Caco-2 (cell line): Measurements from ENCODE around the gene ZNF664. TPM values are rescaled to one million over a fixed set of nuclear protein-coding genes. Genes with fewer than 3 reads are reported as not detected.

Experiments used
- BruUV-seq: library from RNA; stranded (reverse); fragments of 400-500 nt; replicated peaks from 2 replicates; lab custom pipeline; 2021; lab: Mats Ljungman, UMichigan
- CTCF ChIA-PET: fragments of 300-600 bp; sonication (Branson Sonifier 250); formaldehyde crosslinking; loops from one replicate; lab custom pipeline; 2022; ENCODE audit warnings: antibody characterized with exemption; lab: Charles Lee
- POLR2A ChIA-PET: fragments of 300-600 bp; sonication (Branson Sonifier 250); formaldehyde crosslinking; loops from one replicate; lab custom pipeline; 2022; ENCODE audit warnings: antibody characterized with exemption; lab: Charles Lee
- DNase-seq, 2 experiments: peaks; one replicate each; pipeline versions ENCODE4 v3.0.0 to v3.0.0-alpha.2; 2020 to 2022
- H3K27me3 ChIP-seq: replicated peaks from 2 replicates; pipeline ENCODE4 v1.6.0; 2011; ENCODE audit warnings: low read length; ENCODE audit not compliant: control insufficient read depth, insufficient read depth
- H3K36me3 ChIP-seq: 2 replicates; pipeline ENCODE4 v1.5.1; 2011; ENCODE audit warnings: low read length; ENCODE audit not compliant: control insufficient read depth, insufficient read depth
- H3K4me1 ChIP-seq: fragments of 250-450 bp; sonication (Bioruptor Pico); 2 replicates; pipeline ENCODE4 v1.5.1; 2020; ENCODE audit warnings: mild to moderate bottlenecking
- H3K4me3 ChIP-seq: 2 replicates; pipeline ENCODE4 v1.5.1; 2011; ENCODE audit warnings: low read depth, mild to moderate bottlenecking, control low read depth, low read length
- H3K9me3 ChIP-seq: fragments of 250-450 bp; sonication (Bioruptor Pico); 2 replicates; pipeline ENCODE4 v1.5.1; 2020; ENCODE audit warnings: mild to moderate bottlenecking, moderate library complexity
- H3K27ac Mint-ChIP-seq: one replicate; pipeline ENCODE4 v1.8.0; 2022; ENCODE audit warnings: mixed read lengths; ENCODE audit not compliant: unreplicated experiment
- H3K27me3 Mint-ChIP-seq: one replicate; pipeline ENCODE4 v1.8.0; 2022; ENCODE audit warnings: mixed read lengths; ENCODE audit not compliant: insufficient read depth, unreplicated experiment
- H3K36me3 Mint-ChIP-seq: one replicate; pipeline ENCODE4 v1.8.0; 2022; ENCODE audit warnings: mild to moderate bottlenecking, mixed read lengths; ENCODE audit not compliant: insufficient read depth, unreplicated experiment
- H3K4me1 Mint-ChIP-seq: one replicate; pipeline ENCODE4 v1.8.0; 2022; ENCODE audit warnings: low read depth, mixed read lengths; ENCODE audit not compliant: unreplicated experiment
- H3K4me3 Mint-ChIP-seq: one replicate; pipeline ENCODE4 v1.8.0; 2022; ENCODE audit warnings: mild to moderate bottlenecking, moderate library complexity, mixed read lengths; ENCODE audit not compliant: unreplicated experiment
- H3K9me3 Mint-ChIP-seq: one replicate; pipeline ENCODE4 v1.8.0; 2022; ENCODE audit warnings: mixed read lengths; ENCODE audit not compliant: unreplicated experiment
- CTCF ChIP-seq, 2 experiments: fragments of 200-600 bp in 1 of 2; IDR thresholded peaks; 1 replicate in 1 of 2; 2 replicates in 1 of 2; pipeline versions ENCODE4 v1.5.1 to v1.8.0; 2011 to 2022; ENCODE audit warnings: antibody characterized with exemption in 1 of 2, control low read depth in 1 of 2, inconsistent platforms in 1 of 2, low read depth in 1 of 2, low read length in 1 of 2, mild to moderate bottlenecking in 1 of 2, moderate library complexity in 1 of 2; ENCODE audit not compliant: insufficient read depth in 1 of 2, severe bottlenecking in 1 of 2, unreplicated experiment in 1 of 2
- intact Hi-C: fragments of 100-400 bp; cut with micrococcal nuclease; formaldehyde crosslinking; loops from one replicate; pipeline ENCODE4 v1.10.0; 2022; ENCODE audit not compliant: unreplicated experiment
- total RNA-seq: library from RNA; stranded (reverse); gene quantifications from 2 replicates; pipeline ENCODE4 v1.2.3, GENCODE V29; 2022

ZNF664 gene
- total RNA-seq, 1 experiment from 2014 or later, result 117 TPM

- Mint-ChIP-seq H3K36me3 (no peaks in the 10 kb centered on the region), H3K4me1 (peaks cover 21% of the 10 kb centered on the region), H3K27me3 (no peaks in the 10 kb centered on the region), H3K4me3 (no peak overlapping the region), H3K9me3 (no peaks in the 10 kb centered on the region), H3K27ac (no peak overlapping the region)
- peaks cover 10% of the 10 kb centered on the region for H3K4me1 ChIP-seq
- no peaks in the 10 kb centered on the region for H3K9me3 ChIP-seq
- intact Hi-C loops, result no loop called here
- CTCF ChIA-PET, result no interaction called here
- no peaks in the 10 kb centered on the region for H3K27me3 ChIP-seq
- BruUV-seq, result no TSS peak
- TF ChIP-seq CTCF (IDR thresholded peaks at IDR 0.05; ENCODE audit: insufficient read depth in 1 of 2, low read depth in 1 of 2, low read length in 1 of 2, severe bottlenecking in 1 of 2, unreplicated experiment in 1 of 2), result no peak
- POLR2A ChIA-PET, result no interaction called here
- DNase-seq, result no peak
- no peak overlapping the region for H3K4me3 ChIP-seq
- no peaks in the 10 kb centered on the region for H3K36me3 ChIP-seq
These were observed 67.7 kb downstream of the ZNF664 start for GRCh38 chr12:124040737-124041136.

GRCh38 chr12:124041907-124042306 lies 68.9 kb downstream of the ZNF664 start:
- intact Hi-C loops, result no loop called here
- Mint-ChIP-seq H3K9me3 (peaks cover 10% of the 10 kb centered on the region), H3K27me3 (no peaks in the 10 kb centered on the region), H3K36me3 (no peaks in the 10 kb centered on the region), H3K27ac (no peak overlapping the region), H3K4me1 (peaks cover 14% of the 10 kb centered on the region), H3K4me3 (no peak overlapping the region)
- Histone ChIP-seq H3K36me3 (no peaks in the 10 kb centered on the region), H3K4me1 (peaks cover 10% of the 10 kb centered on the region), H3K9me3 (peaks cover 8% of the 10 kb centered on the region; the same call in 1 of the 2 replicates), H3K4me3 (no peak overlapping the region), H3K27me3 (no peaks in the 10 kb centered on the region)
- no TSS peak for BruUV-seq
- DNase-seq, result no peak
- no peak for TF ChIP-seq CTCF (IDR thresholded peaks at IDR 0.05; ENCODE audit: insufficient read depth in 1 of 2, low read depth in 1 of 2, low read length in 1 of 2, severe bottlenecking in 1 of 2, unreplicated experiment in 1 of 2)
- ChIA-PET CTCF (no interaction called here), POLR2A (no interaction called here)

GRCh38 chr12:124044021-124044420 lies 71.0 kb downstream of the ZNF664 start:
- H3K4me1 Mint-ChIP-seq, result peaks cover 11% of the 10 kb centered on the region
- Histone ChIP-seq H3K27me3 (no peaks in the 10 kb centered on the region), H3K4me1 (peaks cover 10% of the 10 kb centered on the region), H3K4me3 (no peak overlapping the region), H3K36me3 (no peaks in the 10 kb centered on the region), H3K9me3 (peaks cover 21% of the 10 kb centered on the region)
- H3K36me3 Mint-ChIP-seq, result no peaks in the 10 kb centered on the region
- H3K27me3 Mint-ChIP-seq, result no peaks in the 10 kb centered on the region
- ChIA-PET POLR2A (no interaction called here), CTCF (interaction anchor here (0.5 to 2.5 kb wide), 4 partner anchors 10 to 278 kb away, joined by 3 to 7 read pairs (median 5); no protein-coding TSS in a partner anchor)
- TF ChIP-seq CTCF (IDR thresholded peaks at IDR 0.05; ENCODE audit: insufficient read depth in 1 of 2, low read depth in 1 of 2, low read length in 1 of 2, severe bottlenecking in 1 of 2, unreplicated experiment in 1 of 2), result no peak
- H3K27ac Mint-ChIP-seq, result no peak overlapping the region
- BruUV-seq, result no TSS peak
- H3K4me3 Mint-ChIP-seq, result no peak overlapping the region
- H3K9me3 Mint-ChIP-seq, result peaks cover 31% of the 10 kb centered on the region
- intact Hi-C loops, result no loop called here
- DNase-seq, result no peak
